ENCODE measurements around the gene RIMS4.

GRCh38 chr20:44720621-44720996 lies 89.7 kb downstream of the RIMS4 start:
- TF ChIP-seq CTCF (IDR thresholded peaks at IDR 0.05; ENCODE audit: borderline replicate concordance, extremely low read depth, low read length, poor library complexity, severe bottlenecking) = no peak
- TF ChIP-seq EZH2 (IDR thresholded peaks at IDR 0.05; ENCODE audit: borderline replicate concordance, low read depth, low read length, severe bottlenecking) = no peak

All from DND-41 (cell line).